ENCODE results near the gene RWDD2A.

Gene RWDD2A

DNA sequence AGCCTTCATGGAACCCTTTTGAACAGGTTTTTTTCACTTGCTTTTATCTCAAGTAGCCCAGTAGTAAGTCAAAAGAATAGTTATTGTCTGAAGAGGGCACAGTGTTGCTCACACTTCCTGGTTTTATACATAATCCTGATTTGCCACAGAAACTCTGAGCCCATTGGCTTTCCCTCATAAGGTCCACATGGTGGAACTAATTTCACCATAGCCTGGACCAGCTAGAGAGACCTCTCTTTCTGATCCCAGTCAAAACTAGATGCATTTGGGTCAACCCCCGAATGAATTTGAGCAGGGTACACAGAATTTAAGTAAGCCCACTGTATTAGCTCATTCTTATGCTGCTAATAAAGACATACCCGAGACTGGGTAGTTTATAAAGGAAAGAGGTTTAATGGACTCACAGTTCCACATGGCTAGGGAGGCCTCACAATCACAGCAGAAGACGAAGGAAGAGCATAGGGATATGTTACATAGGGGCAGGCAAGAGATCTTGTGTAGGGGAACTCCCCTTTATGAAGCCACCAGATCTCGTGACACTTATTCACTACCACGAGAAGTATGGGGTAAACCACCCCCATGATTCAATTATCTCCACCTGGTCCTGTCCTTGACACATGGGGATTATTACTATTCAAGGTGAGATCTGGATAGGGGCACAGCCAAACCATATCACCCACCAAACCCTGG, 6.2 kb downstream of the RWDD2A start:
- no peak for DNase-seq

DNA sequence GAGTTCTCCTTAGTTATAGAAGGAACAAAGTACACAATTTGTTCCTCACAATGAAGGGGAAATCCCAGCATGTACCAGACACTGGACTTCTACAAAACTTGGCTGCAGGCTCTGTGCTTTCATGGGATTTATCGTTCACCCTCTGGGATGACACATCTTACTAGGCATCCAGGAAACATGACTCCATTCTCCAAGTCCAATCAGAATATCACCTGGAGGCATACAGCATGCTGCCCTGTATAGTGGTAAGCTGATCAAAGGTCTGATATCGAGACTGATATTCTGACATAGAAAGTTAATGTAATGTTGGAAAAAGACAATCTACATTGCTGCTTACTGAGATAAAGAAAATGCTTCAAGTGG, 6.7 kb downstream of the RWDD2A start:
- DNase-seq: no peak

DNA sequence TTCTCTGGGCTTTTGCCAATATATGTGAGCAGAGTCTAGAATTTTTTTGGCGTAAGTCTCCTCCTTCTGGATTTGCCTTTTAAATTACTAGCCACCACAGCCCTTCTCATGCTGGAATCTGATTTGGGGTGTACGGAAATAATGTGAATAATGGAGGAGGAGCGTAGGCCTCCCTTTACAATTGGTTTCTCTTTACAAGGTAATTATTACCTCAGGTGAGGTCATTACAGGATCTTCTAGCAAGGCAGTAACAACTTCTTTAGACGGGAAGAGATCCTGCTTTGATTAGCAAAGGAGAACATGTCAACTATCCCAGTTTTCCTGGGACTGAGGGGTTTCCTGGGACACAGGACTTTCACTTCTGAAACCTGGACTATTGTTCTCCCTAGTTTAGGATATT, 8.9 kb downstream of the RWDD2A start:
- DNase-seq: no peak

DNA sequence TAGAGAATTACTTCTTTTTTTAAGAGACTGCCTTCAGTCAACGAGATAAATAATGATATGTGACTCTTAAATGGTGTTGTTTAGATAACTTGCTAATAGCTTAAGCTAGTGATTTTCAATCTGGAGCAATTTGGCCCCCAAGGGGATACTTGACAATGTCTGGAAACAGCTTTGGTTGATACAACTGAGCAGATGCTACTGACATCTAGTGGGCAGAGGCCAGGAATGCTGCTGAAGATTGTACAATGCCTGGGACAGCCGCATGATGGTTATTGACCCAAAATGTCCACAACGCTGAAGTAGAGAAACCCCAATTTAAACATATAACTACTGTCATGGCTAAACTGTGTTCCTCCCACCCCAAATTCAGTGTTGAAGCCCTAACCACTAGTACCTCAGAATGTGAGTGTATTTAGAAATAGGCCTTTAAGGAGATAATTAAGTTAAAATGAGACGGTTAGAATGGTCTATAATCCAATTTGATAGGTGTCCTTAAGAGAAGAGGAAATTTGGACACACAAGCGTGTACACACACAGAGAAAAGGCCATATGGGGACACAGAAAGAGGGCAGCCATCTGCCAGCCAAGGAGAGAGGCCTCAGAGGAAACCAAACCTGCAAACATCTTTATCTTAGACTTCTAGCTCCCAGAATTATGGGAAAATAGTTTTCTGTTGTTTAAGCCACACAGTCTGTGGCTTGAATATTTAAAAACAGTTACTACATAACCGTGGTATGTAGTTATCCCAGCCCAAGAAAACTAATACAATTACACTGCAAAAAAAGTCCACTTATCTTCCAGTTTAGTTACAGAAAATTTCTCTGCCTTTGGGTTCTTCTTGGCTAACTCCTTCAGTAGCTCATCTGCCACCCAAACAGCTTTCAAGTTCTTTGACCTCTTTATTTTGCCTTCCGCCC, 22.2 kb downstream of the RWDD2A start:
- peak; percentile 38 for DNase-seq

DNA sequence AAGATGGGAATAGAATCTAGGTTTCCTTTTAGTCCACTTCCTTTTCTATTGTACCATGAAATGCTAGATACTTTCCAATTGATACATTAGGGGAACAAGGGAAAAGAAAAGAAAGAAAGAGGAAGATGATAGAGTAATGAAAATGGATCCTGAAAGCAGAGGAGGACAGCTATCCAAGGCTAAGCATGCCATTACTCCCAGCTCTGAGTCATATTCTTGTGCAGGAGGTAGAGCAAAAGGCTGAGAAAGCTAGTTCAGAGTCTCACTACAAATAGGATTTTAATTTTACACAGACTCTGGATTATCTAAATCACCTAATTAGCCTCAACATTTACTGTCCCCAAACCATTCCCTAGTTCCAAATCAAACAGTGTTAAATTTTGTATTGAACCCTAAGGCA, 23.6 kb downstream of the RWDD2A start:
- DNase-seq: no peak

DNA sequence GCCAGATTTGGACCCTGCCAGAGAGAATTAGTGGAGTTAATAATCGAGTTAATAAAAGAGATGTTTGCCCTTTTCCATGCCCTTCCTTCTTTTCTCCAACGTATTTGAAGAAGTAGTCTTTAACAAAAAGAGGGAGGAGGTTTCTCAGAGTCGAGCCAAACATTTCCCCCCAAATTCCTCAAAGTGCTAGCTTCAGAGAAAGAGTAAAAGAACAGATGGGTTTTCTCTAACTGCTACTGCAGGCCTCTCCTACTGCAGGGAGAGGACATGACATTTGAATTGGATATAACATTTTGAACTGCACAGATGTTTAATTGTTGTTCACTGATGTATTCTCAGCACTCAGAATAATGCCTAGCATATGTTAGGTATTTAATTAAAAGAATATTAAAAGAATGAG, 25.5 kb downstream of the RWDD2A start:
- DNase-seq: no peak

DNA sequence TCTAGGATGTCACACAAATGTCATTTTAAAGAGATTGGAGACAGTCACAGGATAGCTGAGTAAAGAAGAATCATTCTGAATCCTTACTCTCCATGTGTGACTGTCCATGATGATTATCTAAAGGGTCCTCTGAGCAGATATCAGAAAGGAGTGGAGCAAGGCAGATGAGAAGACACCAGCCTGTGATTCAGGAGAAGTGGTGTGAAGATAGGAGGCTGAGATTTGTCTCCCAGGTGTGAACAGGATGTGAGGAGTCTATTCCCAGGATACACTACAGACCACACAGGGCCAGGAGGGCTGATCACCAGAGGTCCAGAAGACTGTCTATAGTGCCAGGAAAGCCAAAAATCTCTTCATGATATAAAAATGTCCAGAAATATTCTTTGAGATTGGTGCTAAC, 27.0 kb downstream of the RWDD2A start:
- no peak for DNase-seq

DNA sequence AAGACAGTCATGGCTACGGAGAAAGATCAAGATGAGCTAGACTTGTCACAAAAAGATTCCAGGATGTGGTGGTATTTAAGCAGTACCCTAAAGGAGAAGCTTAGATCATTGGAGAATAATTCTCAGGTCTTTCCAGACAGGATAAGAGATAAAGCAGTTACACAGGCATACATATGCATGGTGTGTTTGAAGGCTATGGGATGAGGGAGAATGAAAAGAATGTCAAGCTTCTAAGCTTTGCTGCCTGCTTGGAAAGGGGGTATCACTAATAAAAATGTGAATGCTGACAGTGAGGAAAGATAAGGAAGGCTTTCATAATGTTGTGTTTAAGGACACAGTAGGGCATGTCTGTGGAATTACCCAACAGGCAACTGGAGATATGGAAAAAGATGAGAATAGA, 28.1 kb downstream of the RWDD2A start:
- no peak for DNase-seq

DNA sequence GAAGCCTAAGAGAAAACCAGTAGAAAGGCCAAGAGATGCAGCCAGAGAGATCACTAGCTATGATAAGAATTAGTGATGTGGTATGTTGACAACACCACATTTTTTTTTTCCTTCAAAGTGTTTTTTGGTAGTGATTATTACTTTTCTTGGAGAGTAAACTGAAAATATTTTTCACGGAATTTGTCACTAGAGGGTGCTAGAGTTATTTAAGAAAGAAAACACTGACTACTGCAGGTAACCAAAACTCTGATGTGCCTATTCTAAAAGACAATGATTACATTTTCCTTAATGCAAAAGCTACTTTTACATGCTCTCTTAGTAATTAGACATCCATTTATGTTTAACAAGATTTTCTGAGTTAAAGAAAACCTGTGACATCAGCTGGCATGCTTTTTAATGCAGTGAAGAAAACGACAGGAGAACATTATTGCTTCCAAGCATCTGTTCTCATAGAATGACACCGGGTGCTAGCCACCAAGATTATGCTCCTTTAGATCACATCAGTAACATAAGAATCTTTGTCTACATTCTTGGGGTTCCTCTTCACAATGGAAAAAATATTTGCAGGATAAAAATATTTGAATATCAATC, 28.8 kb downstream of the RWDD2A start:
- peak; percentile 7 for DNase-seq

DNA sequence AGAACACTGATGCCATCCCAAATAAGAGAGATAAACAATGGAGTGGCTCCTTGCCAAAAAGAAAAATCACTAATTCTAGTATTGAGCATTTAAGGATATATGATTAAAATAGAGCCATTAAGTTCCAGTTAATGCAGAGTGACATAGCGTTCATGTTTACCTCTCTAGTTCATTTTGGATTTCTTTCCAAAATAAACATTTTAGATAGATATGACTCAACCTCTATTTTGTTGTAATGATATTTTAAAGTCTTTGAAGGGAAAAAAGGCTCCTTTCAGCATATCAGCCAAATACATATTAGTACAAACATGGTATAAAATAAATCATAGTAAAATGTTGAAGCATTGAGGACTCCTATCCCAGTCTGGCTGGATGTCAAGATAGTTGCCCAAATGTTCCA, 33.4 kb downstream of the RWDD2A start:
- no peak for DNase-seq

DNA sequence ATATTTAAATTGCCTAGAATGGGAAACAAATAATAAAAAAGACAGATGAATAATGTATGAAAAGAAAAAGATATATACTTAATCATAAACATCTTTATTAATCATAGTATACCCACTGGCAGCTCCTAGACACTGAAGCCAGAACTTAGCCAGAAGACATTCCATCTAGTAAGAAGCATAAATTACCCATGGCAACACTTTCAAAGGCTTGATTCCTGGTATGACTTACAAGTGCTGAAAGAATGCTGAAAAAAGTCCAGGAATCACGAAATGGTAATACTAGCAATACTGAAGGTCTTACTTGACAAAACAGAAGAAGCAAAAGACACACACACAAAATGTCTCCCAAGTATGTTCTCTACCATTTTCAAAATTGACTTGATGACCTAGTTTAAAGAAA, 38.0 kb downstream of the RWDD2A start:
- no peak for DNase-seq

DNA sequence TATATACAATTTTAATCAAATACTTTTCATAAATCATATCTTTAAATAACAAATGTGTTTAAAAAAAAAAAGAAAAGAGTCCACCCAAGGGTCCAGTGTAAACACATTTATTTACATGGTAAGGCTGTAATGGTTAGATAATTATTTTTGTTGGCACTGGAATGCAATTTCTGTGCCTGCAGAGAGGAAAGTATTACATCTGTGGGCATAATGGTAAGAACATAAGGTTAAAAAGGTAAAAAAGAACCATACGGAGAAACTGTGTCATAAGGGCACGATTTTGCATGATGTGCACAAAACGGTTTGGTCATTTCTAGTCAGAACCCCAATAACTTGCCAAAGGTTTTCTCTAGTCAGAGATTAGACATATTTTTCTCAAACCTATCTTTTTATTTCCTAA, 54.3 kb downstream of the RWDD2A start:
- DNase-seq: no peak

All from NCI-H2029 (cell line).